ENCODE results near the gene C10orf71.

DNA sequence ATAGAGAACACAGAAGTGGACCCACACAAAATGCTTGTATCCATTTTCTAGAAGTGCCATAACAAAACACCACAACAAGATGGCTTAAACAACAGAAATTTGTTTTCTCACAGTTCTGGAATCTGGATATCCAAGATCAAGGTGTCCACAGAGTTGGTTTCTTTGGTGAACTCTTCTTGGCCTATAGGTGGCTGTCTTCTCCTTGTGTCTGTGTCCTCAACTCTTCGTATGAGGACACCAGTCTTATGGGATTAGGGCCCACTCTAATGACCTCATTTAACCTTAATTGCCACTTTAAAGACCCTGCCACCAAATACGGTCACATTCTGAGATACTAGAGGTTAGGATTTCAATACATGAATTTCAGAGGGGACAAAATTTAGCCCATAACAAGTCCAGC lies 30.8 kb upstream of the C10orf71 start:
- TF ChIP-seq, protein P1, sequence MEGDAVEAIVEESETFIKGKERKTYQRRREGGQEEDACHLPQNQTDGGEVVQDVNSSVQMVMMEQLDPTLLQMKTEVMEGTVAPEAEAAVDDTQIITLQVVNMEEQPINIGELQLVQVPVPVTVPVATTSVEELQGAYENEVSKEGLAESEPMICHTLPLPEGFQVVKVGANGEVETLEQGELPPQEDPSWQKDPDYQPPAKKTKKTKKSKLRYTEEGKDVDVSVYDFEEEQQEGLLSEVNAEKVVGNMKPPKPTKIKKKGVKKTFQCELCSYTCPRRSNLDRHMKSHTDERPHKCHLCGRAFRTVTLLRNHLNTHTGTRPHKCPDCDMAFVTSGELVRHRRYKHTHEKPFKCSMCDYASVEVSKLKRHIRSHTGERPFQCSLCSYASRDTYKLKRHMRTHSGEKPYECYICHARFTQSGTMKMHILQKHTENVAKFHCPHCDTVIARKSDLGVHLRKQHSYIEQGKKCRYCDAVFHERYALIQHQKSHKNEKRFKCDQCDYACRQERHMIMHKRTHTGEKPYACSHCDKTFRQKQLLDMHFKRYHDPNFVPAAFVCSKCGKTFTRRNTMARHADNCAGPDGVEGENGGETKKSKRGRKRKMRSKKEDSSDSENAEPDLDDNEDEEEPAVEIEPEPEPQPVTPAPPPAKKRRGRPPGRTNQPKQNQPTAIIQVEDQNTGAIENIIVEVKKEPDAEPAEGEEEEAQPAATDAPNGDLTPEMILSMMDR (IDR thresholded peaks at IDR 0.05): no peak
- TF ChIP-seq, protein P2, sequence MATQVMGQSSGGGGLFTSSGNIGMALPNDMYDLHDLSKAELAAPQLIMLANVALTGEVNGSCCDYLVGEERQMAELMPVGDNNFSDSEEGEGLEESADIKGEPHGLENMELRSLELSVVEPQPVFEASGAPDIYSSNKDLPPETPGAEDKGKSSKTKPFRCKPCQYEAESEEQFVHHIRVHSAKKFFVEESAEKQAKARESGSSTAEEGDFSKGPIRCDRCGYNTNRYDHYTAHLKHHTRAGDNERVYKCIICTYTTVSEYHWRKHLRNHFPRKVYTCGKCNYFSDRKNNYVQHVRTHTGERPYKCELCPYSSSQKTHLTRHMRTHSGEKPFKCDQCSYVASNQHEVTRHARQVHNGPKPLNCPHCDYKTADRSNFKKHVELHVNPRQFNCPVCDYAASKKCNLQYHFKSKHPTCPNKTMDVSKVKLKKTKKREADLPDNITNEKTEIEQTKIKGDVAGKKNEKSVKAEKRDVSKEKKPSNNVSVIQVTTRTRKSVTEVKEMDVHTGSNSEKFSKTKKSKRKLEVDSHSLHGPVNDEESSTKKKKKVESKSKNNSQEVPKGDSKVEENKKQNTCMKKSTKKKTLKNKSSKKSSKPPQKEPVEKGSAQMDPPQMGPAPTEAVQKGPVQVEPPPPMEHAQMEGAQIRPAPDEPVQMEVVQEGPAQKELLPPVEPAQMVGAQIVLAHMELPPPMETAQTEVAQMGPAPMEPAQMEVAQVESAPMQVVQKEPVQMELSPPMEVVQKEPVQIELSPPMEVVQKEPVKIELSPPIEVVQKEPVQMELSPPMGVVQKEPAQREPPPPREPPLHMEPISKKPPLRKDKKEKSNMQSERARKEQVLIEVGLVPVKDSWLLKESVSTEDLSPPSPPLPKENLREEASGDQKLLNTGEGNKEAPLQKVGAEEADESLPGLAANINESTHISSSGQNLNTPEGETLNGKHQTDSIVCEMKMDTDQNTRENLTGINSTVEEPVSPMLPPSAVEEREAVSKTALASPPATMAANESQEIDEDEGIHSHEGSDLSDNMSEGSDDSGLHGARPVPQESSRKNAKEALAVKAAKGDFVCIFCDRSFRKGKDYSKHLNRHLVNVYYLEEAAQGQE (IDR thresholded peaks at IDR 0.05; ENCODE audit: insufficient read depth in 1 of 2, low read depth in 2 of 2, low read length in 1 of 2): no peak
- no peak for TF ChIP-seq SIN3A (IDR thresholded peaks at IDR 0.05; ENCODE audit: borderline replicate concordance, insufficient read depth, low read depth, low read length)
